ENCODE data around the gene IL19. TPM values are rescaled to one million over a fixed set of nuclear protein-coding genes. Genes with fewer than 3 reads are reported as not detected.

The IL19 gene
- total and polyA plus RNA-seq, 3 donors from 2014 or later, result 0.37 TPM; not detected in 2

DNA sequence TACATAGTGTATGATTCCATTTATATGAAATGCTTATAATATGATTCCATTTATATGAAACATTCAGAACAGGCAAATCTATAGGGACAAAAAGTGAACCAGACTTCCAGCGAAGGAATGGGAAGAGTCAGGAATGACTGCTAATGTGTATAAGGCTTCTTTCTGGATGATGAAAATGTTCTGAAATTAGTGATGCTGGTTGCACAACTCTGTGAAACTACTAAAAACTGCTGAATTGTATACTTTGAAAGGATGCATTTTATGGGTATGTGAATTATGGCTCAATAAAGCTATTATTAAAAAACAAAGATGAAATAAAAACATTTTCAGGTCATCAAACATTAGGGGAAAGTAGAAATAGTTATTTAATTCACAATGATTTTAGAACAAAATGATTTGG, 112.6 kb downstream of the IL19 start:
- intact Hi-C loops (cut with DNase I; ENCODE audit: low total_unique reads), result no loop called here
- Histone ChIP-seq H3K27ac (no peak overlapping the region), H3K9me3 (no peaks in the 10 kb centered on the region), H3K27me3 (no peaks in the 10 kb centered on the region), H3K36me3 (ENCODE audit: low read depth, missing control alignments) (no peaks in the 10 kb centered on the region), H3K4me1 (no peaks in the 10 kb centered on the region), H3K4me3 (no peak overlapping the region)
- TF ChIP-seq POLR2A (IDR thresholded peaks at IDR 0.05), result no peak
- no peak for TF ChIP-seq CTCF (IDR thresholded peaks at IDR 0.05)
- no peak for DNase-seq
- 94 to 96% methylated on average over 1 of the region's 1 CpG for WGBS, 2 donors

DNA sequence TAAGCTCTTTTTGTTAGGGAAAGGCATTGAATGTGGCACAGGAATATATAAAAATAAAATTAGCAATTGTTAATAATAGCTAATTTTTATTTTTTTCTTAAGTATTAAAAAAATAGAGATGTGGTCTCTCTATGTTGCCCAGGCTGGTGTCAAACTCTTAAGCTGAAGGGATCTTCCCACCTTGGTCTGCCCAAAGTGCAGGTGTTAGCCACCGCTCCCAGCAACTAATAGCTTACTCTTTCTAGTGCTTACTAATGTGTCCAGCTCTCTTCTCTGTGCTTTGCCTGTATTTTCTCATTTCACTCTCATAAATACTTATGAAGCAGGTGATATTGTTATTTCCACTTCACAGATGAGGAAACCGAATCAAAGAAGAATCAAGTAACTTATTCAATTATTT, 113.3 kb downstream of the IL19 start:
- Histone ChIP-seq H3K4me1 (no peaks in the 10 kb centered on the region), H3K27ac (no peak overlapping the region), H3K36me3 (ENCODE audit: low read depth, missing control alignments) (no peaks in the 10 kb centered on the region), H3K27me3 (no peaks in the 10 kb centered on the region), H3K4me3 (no peak overlapping the region), H3K9me3 (no peaks in the 10 kb centered on the region)
- DNase-seq, result no peak
- WGBS, 2 donors, result 93 to 99% methylated on average over 2 of the region's 2 CpGs
- TF ChIP-seq CTCF (IDR thresholded peaks at IDR 0.05), result no peak
- no peak for TF ChIP-seq POLR2A (IDR thresholded peaks at IDR 0.05)
- intact Hi-C loops (cut with DNase I; ENCODE audit: low total_unique reads), result no loop called here

DNA sequence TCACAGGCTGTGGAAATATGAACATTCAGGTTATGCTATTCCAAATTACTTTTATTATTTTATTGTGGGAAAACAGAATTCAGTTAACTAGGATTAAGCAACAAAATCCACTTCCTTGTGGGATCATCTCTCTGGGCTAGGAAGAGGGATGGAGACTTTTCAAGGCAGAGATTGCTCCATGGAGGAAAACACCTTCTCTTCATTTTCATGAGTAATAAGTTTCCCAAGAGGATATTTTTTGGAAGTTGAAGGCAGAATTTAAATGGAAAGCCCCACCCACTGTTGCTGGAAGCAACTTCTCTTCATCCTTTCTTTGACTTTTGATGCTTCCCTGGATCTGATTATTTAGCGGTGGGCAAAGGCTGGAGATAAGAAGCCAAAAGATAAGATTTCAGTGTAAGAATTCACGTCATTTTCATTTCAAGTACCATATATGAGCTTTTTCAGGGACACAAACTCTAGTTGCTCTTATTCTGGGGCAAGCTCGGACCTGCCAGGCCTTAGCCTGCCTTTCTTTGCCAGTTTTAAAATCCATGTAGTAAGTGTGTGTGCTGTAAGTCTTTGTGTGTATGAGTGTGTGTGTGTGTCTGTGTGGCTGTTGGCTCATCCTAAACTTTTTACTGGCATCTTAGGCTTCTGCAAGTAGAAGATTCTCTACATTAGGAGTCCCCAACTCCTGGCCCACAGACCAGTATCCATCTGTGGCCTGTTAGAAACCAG, 114.9 kb downstream of the IL19 start:
- no peaks in the 10 kb centered on the region for H3K36me3 ChIP-seq (ENCODE audit: low read depth, missing control alignments)
- H3K4me1 ChIP-seq, result no peaks in the 10 kb centered on the region
- WGBS, 2 donors, result 78 to 83% methylated on average over 3 of the region's 3 CpGs
- no peak overlapping the region for H3K4me3 ChIP-seq
- TF ChIP-seq CTCF (IDR thresholded peaks at IDR 0.05) (no peak), POLR2A (IDR thresholded peaks at IDR 0.05) (no peak)
- intact Hi-C loops (cut with DNase I; ENCODE audit: low total_unique reads), result no loop called here
- H3K27me3 ChIP-seq, result no peaks in the 10 kb centered on the region
- DNase-seq, result no peak
- H3K27ac ChIP-seq, result no peak overlapping the region
- no peaks in the 10 kb centered on the region for H3K9me3 ChIP-seq

DNA sequence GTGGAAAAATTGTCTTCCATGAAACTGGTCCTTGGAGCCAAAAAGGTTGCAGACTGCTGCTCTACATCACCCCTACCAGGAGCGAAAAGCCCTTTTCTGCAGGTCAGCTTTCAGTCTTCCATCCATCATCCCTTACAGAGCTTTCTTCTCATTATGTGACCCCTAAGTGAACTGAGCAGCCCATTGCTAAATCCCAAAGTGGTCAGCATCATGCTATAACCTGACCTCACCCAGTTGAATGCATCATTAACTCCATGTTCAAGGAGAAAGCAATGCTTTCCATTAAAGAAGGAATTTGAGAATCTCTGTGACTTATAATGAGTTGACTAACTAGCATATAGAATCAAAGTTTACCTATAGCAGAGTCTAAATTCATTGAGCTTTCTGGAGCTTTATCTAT, 116.3 kb downstream of the IL19 start:
- 88 to 100% methylated on average over 1 of the region's 1 CpG for WGBS, 2 donors
- no peaks in the 10 kb centered on the region for H3K9me3 ChIP-seq

More for the DNA sequence above, 116.3 kb downstream of the IL19 start:
- no peak for TF ChIP-seq POLR2A (IDR thresholded peaks at IDR 0.05)
- TF ChIP-seq CTCF (IDR thresholded peaks at IDR 0.05), result no peak
- Histone ChIP-seq H3K36me3 (ENCODE audit: low read depth, missing control alignments) (no peaks in the 10 kb centered on the region), H3K4me3 (no peak overlapping the region), H3K4me1 (no peaks in the 10 kb centered on the region), H3K27ac (no peak overlapping the region), H3K27me3 (no peaks in the 10 kb centered on the region)
- DNase-seq, result no peak
- intact Hi-C loops (cut with DNase I; ENCODE audit: low total_unique reads), result no loop called here
